Measurements from ENCODE around the gene DAAM2.

GRCh38 chr6:39859025-39859424 is 66.8 kb downstream of the DAAM2 start:
- TF ChIP-seq TAF1 (IDR thresholded peaks at IDR 0.05; ENCODE audit: borderline replicate concordance, low read depth, low read length), result no peak
- TF ChIP-seq POLR2A (IDR thresholded peaks at IDR 0.05; ENCODE audit: low read depth, low read length), result no peak
- no peak for TF ChIP-seq POLR2AphosphoS5 (IDR thresholded peaks at IDR 0.05; ENCODE audit: low read depth, low read length)
